ENCODE measurements around the gene SLMAP. TPM values are rescaled to one million over a fixed set of nuclear protein-coding genes. Genes with fewer than 3 reads are reported as not detected.

The SLMAP gene
- total and polyA plus RNA-seq, 9 donors: 39.3 to 63.2 (median 47.6) TPM

- H3K4me3 ChIP-seq (ENCODE audit: low read length): no peak overlapping the region
- H3K36me3 ChIP-seq (ENCODE audit: control insufficient read depth, insufficient read depth, low read length): no peaks in the 10 kb centered on the region
- no peaks in the 10 kb centered on the region for H3K27me3 ChIP-seq (ENCODE audit: control insufficient read depth, insufficient read depth, low read length)
- WGBS (ENCODE audit: insufficient coverage): 94% methylated on average over 3 of the region's 11 CpGs
- DNase-seq: peak; percentile 40
- no peaks in the 10 kb centered on the region for H3K9me3 ChIP-seq (replicated peaks; ENCODE audit: control insufficient read depth, low read depth, low read length)
- H3K27ac ChIP-seq (ENCODE audit: low read length): no peak overlapping the region
- H3K4me1 ChIP-seq (ENCODE audit: control insufficient read depth, insufficient read depth, low read length): no peaks in the 10 kb centered on the region
These were observed 26.6 kb upstream of the SLMAP start for GRCh38 chr3:57729334-57730045.

GRCh38 chr3:57730682-57731081 is 25.4 kb upstream of the SLMAP start:
- no peak for DNase-seq
- Histone ChIP-seq H3K36me3 (ENCODE audit: control insufficient read depth, insufficient read depth, low read length) (no peaks in the 10 kb centered on the region), H3K27me3 (ENCODE audit: control insufficient read depth, insufficient read depth, low read length) (no peaks in the 10 kb centered on the region), H3K4me3 (ENCODE audit: low read length) (no peak overlapping the region), H3K9me3 (replicated peaks; ENCODE audit: control insufficient read depth, low read depth, low read length) (no peaks in the 10 kb centered on the region), H3K27ac (ENCODE audit: low read length) (no peak overlapping the region), H3K4me1 (ENCODE audit: control insufficient read depth, insufficient read depth, low read length) (no peaks in the 10 kb centered on the region)
- no CpG with 5 or more reads among the region's 3 CpGs for WGBS (ENCODE audit: insufficient coverage)

GRCh38 chr3:57731311-57731710 is 24.8 kb upstream of the SLMAP start:
- H3K4me3 ChIP-seq (ENCODE audit: low read length): no peak overlapping the region
- DNase-seq: no peak
- H3K27me3 ChIP-seq (ENCODE audit: control insufficient read depth, insufficient read depth, low read length): no peaks in the 10 kb centered on the region
- no peaks in the 10 kb centered on the region for H3K9me3 ChIP-seq (replicated peaks; ENCODE audit: control insufficient read depth, low read depth, low read length)
- no peaks in the 10 kb centered on the region for H3K36me3 ChIP-seq (ENCODE audit: control insufficient read depth, insufficient read depth, low read length)
- H3K27ac ChIP-seq (ENCODE audit: low read length): no peak overlapping the region
- H3K4me1 ChIP-seq (ENCODE audit: control insufficient read depth, insufficient read depth, low read length): no peaks in the 10 kb centered on the region
- WGBS (ENCODE audit: insufficient coverage): no CpG with 5 or more reads among the region's 1 CpG

- H3K4me1 ChIP-seq (ENCODE audit: control insufficient read depth, insufficient read depth, low read length): no peaks in the 10 kb centered on the region
- no peak overlapping the region for H3K27ac ChIP-seq (ENCODE audit: low read length)
- DNase-seq: no peak
- H3K36me3 ChIP-seq (ENCODE audit: control insufficient read depth, insufficient read depth, low read length): no peaks in the 10 kb centered on the region
- H3K27me3 ChIP-seq (ENCODE audit: control insufficient read depth, insufficient read depth, low read length): no peaks in the 10 kb centered on the region
- WGBS (ENCODE audit: insufficient coverage): 80% methylated on average over 2 of the region's 2 CpGs
- H3K4me3 ChIP-seq (ENCODE audit: low read length): no peak overlapping the region
- H3K9me3 ChIP-seq (replicated peaks; ENCODE audit: control insufficient read depth, low read depth, low read length): no peaks in the 10 kb centered on the region
These were observed 22.3 kb upstream of the SLMAP start for GRCh38 chr3:57733790-57734189.

- H3K27ac ChIP-seq (ENCODE audit: low read length): no peak overlapping the region
- no peaks in the 10 kb centered on the region for H3K4me1 ChIP-seq (ENCODE audit: control insufficient read depth, insufficient read depth, low read length)
- no peaks in the 10 kb centered on the region for H3K9me3 ChIP-seq (replicated peaks; ENCODE audit: control insufficient read depth, low read depth, low read length)
- no peaks in the 10 kb centered on the region for H3K36me3 ChIP-seq (ENCODE audit: control insufficient read depth, insufficient read depth, low read length)
- no peaks in the 10 kb centered on the region for H3K27me3 ChIP-seq (ENCODE audit: control insufficient read depth, insufficient read depth, low read length)
- H3K4me3 ChIP-seq (ENCODE audit: low read length): no peak overlapping the region
- 43% methylated on average over 1 of the region's 2 CpGs for WGBS (ENCODE audit: insufficient coverage)
- DNase-seq: no peak
These were observed 20.7 kb upstream of the SLMAP start for GRCh38 chr3:57735405-57735804.

GRCh38 chr3:57737840-57738239 is 18.3 kb upstream of the SLMAP start:
- Histone ChIP-seq H3K27ac (ENCODE audit: low read length) (no peak overlapping the region), H3K4me1 (ENCODE audit: control insufficient read depth, insufficient read depth, low read length) (no peaks in the 10 kb centered on the region), H3K9me3 (replicated peaks; ENCODE audit: control insufficient read depth, low read depth, low read length) (no peaks in the 10 kb centered on the region), H3K4me3 (ENCODE audit: low read length) (no peak overlapping the region), H3K27me3 (ENCODE audit: control insufficient read depth, insufficient read depth, low read length) (no peaks in the 10 kb centered on the region), H3K36me3 (ENCODE audit: control insufficient read depth, insufficient read depth, low read length) (no peaks in the 10 kb centered on the region)
- WGBS (ENCODE audit: insufficient coverage): 70% methylated on average over 2 of the region's 7 CpGs
- DNase-seq: no peak

- H3K27ac ChIP-seq (ENCODE audit: low read length): no peak overlapping the region
- H3K9me3 ChIP-seq (replicated peaks; ENCODE audit: control insufficient read depth, low read depth, low read length): no peaks in the 10 kb centered on the region
- peak; percentile 23 for DNase-seq
- H3K4me3 ChIP-seq (ENCODE audit: low read length): no peak overlapping the region
- H3K27me3 ChIP-seq (ENCODE audit: control insufficient read depth, insufficient read depth, low read length): no peaks in the 10 kb centered on the region
- H3K4me1 ChIP-seq (ENCODE audit: control insufficient read depth, insufficient read depth, low read length): no peaks in the 10 kb centered on the region
- H3K36me3 ChIP-seq (ENCODE audit: control insufficient read depth, insufficient read depth, low read length): no peaks in the 10 kb centered on the region
- 7% methylated on average over 3 of the region's 5 CpGs for WGBS (ENCODE audit: insufficient coverage)
These were observed 17.7 kb upstream of the SLMAP start for GRCh38 chr3:57738391-57738790.

GRCh38 chr3:57740027-57740426 is 16.1 kb upstream of the SLMAP start:
- H3K9me3 ChIP-seq (replicated peaks; ENCODE audit: control insufficient read depth, low read depth, low read length): no peaks in the 10 kb centered on the region
- H3K27ac ChIP-seq (ENCODE audit: low read length): no peak overlapping the region
- no peaks in the 10 kb centered on the region for H3K4me1 ChIP-seq (ENCODE audit: control insufficient read depth, insufficient read depth, low read length)
- WGBS (ENCODE audit: insufficient coverage): no CpG with 5 or more reads among the region's 5 CpGs
- no peak overlapping the region for H3K4me3 ChIP-seq (ENCODE audit: low read length)
- no peaks in the 10 kb centered on the region for H3K27me3 ChIP-seq (ENCODE audit: control insufficient read depth, insufficient read depth, low read length)
- H3K36me3 ChIP-seq (ENCODE audit: control insufficient read depth, insufficient read depth, low read length): no peaks in the 10 kb centered on the region
- DNase-seq: no peak

GRCh38 chr3:57743496-57743895 is 12.6 kb upstream of the SLMAP start:
- no CpG with 5 or more reads among the region's 1 CpG for WGBS (ENCODE audit: insufficient coverage)
- Histone ChIP-seq H3K4me1 (ENCODE audit: control insufficient read depth, insufficient read depth, low read length) (no peaks in the 10 kb centered on the region), H3K27ac (ENCODE audit: low read length) (no peak overlapping the region), H3K4me3 (ENCODE audit: low read length) (no peak overlapping the region), H3K27me3 (ENCODE audit: control insufficient read depth, insufficient read depth, low read length) (no peaks in the 10 kb centered on the region), H3K36me3 (ENCODE audit: control insufficient read depth, insufficient read depth, low read length) (no peaks in the 10 kb centered on the region), H3K9me3 (replicated peaks; ENCODE audit: control insufficient read depth, low read depth, low read length) (no peaks in the 10 kb centered on the region)
- DNase-seq: no peak

- DNase-seq: no peak
- Histone ChIP-seq H3K4me3 (ENCODE audit: low read length) (no peak overlapping the region), H3K27me3 (ENCODE audit: control insufficient read depth, insufficient read depth, low read length) (no peaks in the 10 kb centered on the region), H3K4me1 (ENCODE audit: control insufficient read depth, insufficient read depth, low read length) (no peaks in the 10 kb centered on the region), H3K9me3 (replicated peaks; ENCODE audit: control insufficient read depth, low read depth, low read length) (no peaks in the 10 kb centered on the region), H3K27ac (ENCODE audit: low read length) (no peak overlapping the region), H3K36me3 (ENCODE audit: control insufficient read depth, insufficient read depth, low read length) (no peaks in the 10 kb centered on the region)
- 100% methylated on average over 1 of the region's 3 CpGs for WGBS (ENCODE audit: insufficient coverage)
These were observed 11.0 kb upstream of the SLMAP start for GRCh38 chr3:57745101-57745500.

Data from muscle of leg (tissue), 11 donors.